GM21526 (cell line): ENCODE results near the gene TBXAS1.

ENCODE experiments used
- ATAC-seq: cut with Tn5 transposase; IDR thresholded peaks from one replicate; pipeline ENCODE4 v1.9.1; 2021; ENCODE audit warnings: moderate library complexity; ENCODE audit not compliant: unreplicated experiment, low FRiP score

TBXAS1 gene

DNA sequence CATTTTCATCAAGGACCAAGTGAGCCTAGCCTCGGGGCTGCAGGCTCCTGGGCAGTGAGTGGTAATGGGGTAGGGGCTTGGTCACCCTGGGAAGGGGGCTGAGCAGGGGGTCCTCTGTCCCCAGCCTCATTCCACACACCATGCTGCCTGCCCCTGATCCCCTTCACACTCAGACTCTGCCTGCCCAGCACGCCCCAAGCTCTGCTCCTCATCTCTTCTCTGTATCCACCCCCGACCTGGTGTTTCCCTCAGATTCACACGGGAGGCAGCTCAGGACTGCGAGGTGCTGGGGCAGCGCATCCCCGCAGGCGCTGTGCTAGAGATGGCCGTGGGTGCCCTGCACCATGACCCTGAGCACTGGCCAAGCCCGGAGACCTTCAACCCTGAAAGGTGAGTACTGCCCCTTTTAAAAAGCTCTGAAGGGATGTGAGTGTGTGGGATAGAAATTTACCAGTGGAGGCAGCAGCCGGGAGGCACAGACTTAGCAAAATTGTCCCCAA, 186.5 kb downstream of the TBXAS1 start:
- ATAC-seq = no peak

DNA sequence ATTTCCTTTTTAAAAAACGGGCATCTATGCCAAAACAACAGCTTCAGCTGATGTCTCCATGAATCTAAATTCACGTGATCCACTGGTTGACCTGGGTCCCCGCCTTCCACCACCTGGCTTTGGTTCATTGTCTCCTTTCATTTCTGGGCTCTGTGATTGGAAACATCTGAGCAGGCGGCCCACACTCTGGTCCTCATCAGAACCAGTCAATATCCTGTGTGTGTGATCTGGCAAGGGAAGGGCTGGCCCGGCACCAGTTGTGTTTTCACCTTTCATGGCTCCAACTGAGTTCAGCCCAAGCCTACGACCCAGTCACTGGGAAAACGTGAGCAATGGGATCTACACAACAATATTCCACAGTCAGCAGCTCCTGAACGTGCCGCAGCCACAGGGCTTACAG, 187.5 kb downstream of the TBXAS1 start:
- ATAC-seq = no peak

DNA sequence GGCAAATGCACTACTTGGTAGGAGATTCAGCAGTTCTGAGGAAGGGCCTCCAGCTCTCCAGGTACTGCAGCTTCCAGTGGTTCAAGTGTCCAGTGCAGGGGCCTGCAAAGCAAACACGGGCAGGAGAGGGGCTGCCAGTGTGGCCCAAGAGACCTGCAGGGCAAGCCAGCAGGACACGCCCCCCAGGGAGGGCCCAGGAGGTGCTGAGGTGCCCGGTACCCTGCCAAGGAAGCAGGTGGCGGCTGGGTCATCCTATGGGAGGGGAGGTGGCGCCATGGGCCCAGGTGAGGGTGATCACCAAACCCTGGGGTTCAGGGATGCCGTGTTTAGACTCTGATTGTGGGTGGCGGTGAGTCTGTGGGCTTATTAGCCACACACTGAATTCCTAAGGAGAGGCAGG, 188.0 kb downstream of the TBXAS1 start:
- ATAC-seq = no peak

DNA sequence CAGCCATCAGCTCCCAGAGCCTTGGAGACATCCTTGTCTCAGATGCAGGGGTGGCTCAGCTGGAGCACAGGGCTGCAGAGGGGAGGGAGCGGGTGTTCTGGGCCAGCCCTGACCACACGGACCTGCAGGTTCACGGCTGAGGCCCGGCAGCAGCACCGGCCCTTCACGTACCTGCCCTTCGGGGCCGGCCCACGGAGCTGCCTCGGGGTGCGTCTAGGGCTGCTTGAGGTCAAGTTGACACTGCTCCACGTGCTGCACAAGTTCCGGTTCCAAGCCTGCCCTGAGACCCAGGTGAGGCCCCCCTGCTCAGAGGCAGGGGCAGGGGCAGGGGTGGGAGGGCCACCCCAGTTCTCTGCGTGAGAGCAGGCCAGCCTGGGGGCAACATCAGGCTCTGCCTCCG, 188.5 kb downstream of the TBXAS1 start:
- ATAC-seq = no peak

DNA sequence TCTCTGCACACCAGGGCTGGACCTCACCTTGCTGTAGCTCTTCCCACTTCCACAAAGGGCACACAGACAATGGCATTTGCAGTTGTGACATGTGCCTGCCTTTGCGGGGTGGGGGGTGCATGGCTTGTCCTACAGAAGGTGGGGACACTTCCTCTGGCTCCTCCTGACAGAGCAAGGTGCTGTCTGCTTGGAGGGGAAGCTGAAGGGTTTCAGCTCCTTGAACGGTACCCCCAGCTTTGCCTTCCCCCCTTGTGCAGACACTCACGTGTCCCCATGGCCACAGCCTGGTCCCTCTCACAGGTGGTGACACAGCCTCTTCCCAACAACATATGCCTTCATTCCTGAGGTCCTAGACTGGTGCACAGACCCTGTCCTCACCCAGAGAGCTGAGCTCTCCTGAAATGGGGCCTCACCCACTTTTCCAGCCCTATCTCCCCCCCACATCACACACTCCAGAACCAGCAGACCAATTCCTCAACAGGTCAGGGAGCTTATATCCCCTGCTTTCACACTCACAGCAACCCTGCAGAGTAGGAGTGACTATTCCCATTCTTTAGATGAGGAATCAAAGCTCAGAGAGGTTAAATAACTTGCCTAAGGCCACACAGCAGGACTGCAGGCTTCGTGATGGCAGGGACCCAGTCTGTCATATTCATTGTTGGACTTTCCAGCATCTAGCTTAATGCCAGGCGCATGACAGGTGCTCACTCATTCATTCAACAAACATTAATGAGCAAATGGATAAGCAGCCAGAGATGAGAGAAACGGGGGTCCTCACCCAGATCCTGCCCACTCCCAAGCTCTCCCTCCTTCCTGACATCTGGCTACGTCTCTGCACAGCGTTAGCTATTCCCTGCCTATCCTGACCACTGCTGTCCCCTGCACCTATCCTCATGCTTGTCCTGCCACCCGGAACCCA, 189.3 kb downstream of the TBXAS1 start:
- no peak for ATAC-seq

DNA sequence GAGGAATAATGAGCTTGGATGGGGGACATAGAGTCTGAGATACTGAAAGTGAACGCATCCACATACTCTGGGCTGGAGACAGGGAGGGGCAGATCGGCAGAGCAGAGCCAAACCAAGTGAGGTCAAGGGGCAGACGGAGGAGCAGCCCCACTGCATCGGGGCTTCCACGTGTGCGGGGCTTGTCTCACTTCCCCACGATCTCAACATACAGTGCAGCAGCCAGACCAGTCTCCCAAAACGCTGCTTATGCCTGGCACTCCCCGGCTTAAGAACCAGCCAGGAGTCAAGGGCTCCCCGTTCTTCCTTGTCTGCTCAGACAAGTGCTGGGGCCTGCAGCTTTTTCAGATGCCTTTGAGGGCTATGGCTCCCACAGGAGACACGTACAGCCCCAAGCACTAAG, 190.1 kb downstream of the TBXAS1 start:
- ATAC-seq = no peak

DNA sequence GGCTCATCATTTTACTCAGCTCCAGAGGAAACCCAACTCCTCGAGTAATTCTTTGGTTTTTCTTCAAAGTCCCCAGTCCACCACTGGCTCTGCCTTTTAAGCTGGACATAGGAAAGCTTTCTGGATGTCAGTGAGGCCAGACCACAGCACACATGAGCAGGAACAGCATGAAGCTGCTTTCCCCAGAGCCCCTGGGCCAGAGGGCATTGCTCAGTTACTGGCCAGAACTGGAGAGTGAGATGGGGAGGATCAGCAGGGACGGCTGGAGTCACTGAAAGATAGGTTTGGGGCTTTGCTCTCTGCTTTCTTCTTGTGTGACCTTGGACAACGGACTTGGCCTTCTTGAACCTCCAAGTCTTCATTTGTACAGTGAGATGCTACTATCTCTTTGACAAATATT, 190.5 kb downstream of the TBXAS1 start:
- ATAC-seq = no peak

DNA sequence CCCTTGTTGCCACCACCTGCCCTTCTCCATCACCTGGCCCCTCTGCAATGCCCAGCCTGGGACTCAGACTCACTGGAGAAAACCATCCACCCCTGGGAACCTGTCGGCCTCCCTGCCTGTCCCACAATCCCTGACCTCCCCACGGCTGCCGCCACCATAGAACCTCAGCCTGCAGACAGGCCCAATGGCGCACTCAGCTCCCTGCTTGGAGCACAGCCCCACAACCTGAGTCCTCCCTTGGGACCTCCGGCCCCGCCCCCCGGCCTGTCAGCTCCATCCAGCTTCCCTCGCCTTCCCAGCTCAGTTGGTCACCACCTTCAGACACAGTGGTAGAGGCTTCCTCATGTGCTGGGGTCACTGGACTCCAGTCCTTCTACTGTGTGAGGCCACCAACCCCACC, 192.5 kb downstream of the TBXAS1 start:
- no peak for ATAC-seq

DNA sequence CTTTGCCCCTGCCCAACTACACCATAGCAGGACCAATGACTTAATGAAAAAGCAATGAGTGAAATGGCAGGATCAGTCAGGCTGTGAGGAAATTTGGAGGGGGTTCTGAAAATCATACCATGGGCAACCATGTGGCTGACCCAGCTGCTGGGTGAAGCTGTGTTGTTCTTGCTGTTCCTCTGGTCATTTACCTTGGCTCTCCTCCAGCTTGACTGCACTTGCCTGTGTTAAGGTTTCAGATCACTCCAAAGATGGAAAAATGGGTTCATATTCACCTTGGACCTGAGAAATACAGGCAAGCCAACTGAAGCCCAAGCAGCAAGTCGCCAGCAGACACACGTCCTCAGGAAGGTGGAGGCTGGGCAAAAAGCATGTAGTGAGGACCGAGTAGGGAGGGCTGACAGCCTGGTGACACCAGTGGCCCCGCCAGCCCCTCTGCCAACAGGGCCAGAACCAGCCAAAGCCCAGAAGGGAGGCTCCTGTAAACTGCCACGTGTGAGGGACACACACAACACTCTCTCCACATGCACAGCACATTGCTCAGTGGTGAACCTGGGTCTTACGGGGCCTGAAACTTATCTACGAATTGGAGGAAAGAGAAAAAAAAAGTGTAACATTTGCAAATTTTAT, 193.6 kb downstream of the TBXAS1 start:
- ATAC-seq = no peak

DNA sequence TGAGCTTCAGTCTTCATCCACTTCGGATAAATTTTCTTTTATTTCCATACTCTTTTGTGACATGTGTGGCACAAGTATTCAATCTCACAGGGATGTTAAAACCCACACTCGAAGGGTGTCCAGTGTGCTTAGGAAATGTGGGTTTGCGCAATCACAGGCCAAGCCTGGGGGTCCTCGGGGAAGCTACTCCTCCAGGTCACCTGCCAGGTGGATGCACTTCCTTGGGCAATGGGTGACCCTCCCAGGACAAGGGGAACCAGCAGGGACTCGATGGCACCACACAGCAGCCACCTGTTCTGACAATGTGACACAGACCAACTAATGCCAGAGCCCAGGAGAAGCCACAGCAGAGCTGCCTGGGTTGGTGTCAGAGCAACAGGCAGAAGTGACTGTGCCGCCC, 194.7 kb downstream of the TBXAS1 start:
- ATAC-seq = no peak

DNA sequence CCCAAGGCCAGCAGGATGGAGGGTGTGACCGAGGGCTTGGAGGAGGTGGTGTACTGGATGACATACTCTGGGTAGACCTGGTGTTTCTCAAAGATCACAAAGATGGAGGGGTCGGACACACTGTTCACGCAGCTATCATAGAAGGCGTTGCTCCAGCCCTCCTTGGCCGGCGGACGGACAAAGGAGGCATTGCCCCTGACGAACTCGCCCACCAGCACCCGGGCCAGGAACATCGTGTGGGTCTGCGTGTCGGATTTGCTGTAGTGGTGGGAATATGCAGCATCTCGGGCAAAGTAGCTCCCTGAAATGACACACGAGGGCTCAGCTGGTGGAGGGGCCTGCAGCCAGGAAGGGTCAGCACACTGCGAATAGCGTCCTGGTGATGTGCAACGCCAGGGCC, 195.5 kb downstream of the TBXAS1 start:
- no peak for ATAC-seq

DNA sequence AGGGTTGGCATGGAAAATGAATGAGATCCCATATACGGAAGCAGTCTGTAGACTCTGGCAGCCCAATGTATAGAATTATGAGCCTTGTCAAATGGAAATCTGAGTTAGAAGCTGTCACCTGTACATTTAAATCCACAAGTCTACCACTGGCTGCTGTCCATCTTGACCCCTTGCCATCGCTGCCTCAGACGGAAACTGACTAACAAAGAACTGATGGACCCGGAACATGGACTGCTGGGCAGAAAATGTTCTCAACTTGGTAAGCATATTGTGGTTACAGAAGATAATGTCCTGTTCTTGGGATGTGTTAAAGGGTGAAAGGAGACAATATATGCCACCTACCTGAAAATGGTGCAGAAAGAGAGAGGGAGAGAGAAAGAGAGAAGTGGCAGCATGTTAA, 196.2 kb downstream of the TBXAS1 start:
- no peak for ATAC-seq

DNA sequence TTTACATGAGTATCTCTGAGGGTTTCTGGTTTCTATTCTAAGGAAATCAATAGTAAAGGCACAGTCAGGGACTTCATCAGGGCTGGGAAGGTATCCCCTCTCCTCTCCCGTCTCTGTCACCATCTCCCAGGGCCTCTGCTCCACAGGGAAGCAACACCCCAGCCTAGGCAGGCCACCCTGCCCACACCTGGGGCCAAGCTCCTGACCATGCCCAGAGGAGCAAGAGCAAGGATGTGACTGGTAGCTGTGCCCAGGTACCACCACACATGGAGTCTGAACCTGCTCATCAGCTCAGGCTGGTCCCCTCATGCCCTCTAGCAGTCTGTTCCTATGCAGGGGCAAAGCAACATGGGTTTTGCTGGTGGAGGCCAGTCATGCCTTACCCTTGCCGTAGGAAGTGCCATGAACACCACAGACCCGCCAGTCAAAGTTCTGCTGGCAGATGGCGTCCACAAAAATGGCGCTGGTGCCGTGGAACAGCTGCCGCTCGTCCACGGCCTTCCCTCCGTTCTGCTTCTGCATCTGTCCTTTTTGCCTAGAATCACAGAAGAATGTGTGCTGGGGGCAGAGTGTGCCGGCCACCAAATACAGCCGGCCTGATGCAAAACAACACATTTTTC, 196.9 kb downstream of the TBXAS1 start:
- ATAC-seq = no peak

DNA sequence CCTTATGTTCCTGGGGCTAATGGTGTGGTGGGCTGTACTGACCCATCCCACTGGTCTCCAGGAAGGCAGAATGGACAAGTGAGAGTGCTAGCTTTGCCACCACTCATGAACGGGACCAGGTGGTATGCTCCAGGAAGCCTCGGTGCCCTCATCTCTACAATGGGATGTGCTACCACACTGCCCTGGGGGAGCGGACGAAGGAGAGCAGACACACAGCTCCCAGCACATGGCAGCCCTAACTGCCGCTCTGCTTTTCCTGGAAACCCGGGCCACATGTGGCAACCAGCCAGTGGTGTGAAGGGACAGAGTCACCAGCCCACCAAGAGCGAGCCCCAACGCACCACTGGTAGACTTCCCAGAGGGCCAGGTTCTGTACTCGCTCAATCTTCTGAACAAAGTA, 197.9 kb downstream of the TBXAS1 start:
- ATAC-seq = no peak

DNA sequence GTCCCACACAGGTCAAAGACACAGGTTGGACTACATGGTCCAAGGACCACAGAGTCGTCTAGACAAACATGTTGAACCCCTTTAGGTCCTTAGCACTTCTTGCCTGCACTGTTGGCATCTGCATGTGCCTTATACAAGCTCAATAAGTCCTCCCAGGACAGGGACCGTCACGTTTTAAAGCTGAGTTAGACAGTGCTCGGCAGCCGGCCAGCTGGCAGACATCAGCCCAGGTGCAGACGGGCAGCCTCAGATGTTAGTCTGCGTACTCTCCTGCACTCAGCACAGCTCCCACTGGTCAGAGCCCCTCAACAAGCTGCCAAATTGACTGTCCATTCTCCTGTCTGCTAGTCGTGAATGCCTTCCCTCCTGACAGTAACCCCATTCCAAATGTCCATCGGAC, 198.8 kb downstream of the TBXAS1 start:
- ATAC-seq = no peak

DNA sequence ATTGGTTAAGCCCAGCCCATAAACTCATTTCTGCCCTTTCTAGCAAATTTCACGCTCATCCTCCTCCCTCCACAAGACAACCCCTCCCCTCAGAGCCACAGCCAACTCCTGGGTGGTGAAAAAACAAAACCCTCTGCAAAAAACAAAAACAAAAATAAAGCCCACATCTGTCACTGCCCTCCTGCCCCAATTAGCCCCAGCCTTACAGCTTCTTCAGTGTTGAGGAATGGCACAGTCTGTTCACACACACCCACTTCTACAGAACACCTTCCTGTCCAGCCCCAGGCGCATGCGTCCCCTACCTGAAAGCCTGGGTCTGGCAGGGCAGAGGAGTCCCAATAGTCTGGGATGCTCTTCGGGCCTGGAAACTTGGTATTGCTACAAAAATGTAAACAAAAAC, 199.2 kb downstream of the TBXAS1 start:
- no peak for ATAC-seq

DNA sequence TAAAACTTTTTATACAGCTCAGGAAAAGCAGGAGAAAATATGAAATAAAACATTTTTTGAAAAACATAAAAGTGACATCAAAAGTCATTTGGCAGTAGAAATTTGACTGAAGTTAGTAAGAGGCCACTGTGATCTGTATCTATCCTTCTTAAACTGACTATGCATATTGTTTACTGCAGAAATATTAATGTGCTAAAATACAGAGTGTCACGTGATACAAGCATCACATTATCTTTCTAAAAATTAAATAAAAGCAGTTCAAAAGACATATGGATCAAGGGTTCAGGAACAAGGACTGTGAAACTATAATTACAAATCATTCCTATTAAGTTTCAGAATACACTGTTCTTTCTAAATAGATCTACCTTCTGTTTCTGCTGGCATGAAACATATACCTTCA, 200.0 kb downstream of the TBXAS1 start:
- no peak for ATAC-seq

DNA sequence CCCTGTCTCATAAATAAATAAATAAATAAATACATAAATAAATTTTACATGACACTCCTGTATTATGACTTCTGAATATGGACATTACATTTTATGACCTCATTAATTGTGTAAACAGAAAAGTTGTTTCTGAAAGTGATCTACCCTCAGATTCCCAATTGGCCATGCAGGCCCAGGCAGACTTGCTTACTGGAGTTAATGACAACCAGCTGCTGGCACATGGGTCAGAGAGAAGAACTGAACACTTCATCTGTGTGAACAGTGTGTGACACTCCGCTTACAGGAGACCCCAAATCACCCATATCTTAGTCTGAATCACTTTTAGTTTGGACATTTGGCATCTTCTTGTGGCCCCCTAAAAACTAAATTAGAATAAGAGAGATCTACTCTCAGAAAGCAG, 202.3 kb downstream of the TBXAS1 start:
- ATAC-seq = no peak

DNA sequence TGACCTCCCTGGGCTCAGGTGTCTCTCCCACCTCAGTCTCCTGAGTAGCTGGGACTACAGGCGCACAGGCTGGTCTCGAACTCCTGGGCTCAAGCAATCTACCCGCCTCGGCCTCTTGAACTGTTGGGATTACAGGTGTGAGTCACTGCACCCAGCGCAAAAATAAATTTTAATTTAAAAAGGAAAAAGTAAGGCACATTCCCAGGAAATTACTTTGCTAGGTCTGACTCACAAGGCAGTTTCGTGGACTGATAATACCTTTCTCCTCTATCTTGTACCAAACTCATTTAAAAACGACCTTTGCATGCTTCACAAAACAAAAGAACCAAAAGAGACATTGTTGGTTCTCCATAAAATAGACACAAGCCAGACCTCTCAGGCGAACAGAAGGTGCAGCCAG, 204.0 kb downstream of the TBXAS1 start:
- no peak for ATAC-seq

DNA sequence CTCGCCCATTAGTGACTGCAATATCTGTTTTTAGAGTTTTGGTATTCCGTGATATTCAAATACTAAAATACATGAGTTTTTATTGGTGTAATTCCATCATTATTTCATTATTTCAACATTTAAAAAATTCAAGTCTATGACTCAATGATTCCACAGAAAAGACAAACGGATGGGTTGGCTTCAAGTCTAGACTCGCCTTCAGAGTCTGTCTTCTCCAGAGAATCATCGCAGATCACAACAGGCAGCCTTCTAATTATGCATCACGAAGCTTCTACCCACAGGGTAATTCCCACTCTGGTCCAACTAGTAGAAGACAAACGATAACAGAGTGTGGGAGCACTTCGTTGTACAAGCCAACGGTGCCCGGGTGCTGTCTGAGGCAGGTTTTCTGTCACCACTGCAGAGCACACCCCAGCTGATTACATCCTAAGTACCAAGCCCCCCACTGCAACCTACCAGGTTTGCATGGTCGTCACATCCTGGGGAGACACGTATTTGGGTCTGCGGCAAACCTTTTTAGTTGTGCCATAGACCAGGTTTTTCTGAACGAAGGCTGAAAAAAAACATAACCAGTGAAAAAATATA, 204.8 kb downstream of the TBXAS1 start:
- no peak for ATAC-seq

DNA sequence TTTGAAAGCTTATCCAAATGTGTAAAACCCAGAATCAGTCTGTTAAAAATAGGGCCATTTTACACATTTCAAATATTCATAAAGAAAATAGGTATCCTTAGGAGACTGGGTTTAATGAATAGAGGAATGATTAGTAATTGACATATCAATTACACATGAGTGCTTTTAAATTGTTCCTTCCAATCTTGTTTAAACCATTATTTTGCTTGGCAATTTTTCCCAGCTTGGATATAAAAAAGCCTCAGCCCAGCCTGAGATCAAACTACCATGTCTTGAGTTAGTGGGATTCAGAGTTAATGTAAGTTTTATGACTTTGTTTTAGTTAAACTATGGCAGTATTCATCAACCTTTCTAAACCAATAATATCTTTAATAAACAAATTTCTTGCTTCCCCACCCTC, 205.4 kb downstream of the TBXAS1 start:
- no peak for ATAC-seq
